IMR-90 (cell line): Measurements from ENCODE around the gene CEBPG.

Experiments used
- CEBPB ChIP-seq: IDR thresholded peaks from 2 replicates; pipeline ENCODE4 v1.6.1; 2012; ENCODE audit warnings: low read depth, low read length, improper control_type of control experiment
- CHD1 ChIP-seq: IDR thresholded peaks from 2 replicates; pipeline ENCODE4 v1.6.1; 2012; ENCODE audit warnings: low read depth, low read length, improper control_type of control experiment
- MXI1 ChIP-seq: IDR thresholded peaks from 2 replicates; pipeline ENCODE4 v1.6.1; 2012; ENCODE audit warnings: low read depth, mild to moderate bottlenecking, low read length, moderate library complexity, borderline replicate concordance
- POLR2A ChIP-seq: IDR thresholded peaks from 2 replicates; pipeline ENCODE4 v1.6.1; 2012; ENCODE audit warnings: mild to moderate bottlenecking, low read depth, low read length
- RAD21 ChIP-seq: IDR thresholded peaks from 2 replicates; pipeline ENCODE4 v1.6.1; 2012; ENCODE audit warnings: low read length, improper control_type of control experiment
- RFX5 ChIP-seq: IDR thresholded peaks from 2 replicates; pipeline ENCODE4 v1.8.0; 2012; ENCODE audit warnings: low read depth, mild to moderate bottlenecking, low read length, moderate library complexity
- SMC3 ChIP-seq: fragments of 150-350 bp; IDR thresholded peaks from 2 replicates; pipeline ENCODE4 v1.6.1; 2016; ENCODE audit warnings: low read depth, mild to moderate bottlenecking, antibody characterized with exemption, low read length, moderate library complexity
- TF ChIP-seq, protein P1 (sequence below): fragments of 150-350 bp; IDR thresholded peaks from 2 replicates; pipeline ENCODE4 v1.6.1; 2017; ENCODE audit warnings: mild to moderate bottlenecking, antibody characterized with exemption, low read length, low read depth
- TF ChIP-seq, protein P2 (sequence below): conservative IDR thresholded peaks from 2 replicates; pipeline ENCODE4 v1.5.1; 2012; ENCODE audit warnings: mild to moderate bottlenecking, low read depth, low read length, improper control_type of control experiment

DNA sequence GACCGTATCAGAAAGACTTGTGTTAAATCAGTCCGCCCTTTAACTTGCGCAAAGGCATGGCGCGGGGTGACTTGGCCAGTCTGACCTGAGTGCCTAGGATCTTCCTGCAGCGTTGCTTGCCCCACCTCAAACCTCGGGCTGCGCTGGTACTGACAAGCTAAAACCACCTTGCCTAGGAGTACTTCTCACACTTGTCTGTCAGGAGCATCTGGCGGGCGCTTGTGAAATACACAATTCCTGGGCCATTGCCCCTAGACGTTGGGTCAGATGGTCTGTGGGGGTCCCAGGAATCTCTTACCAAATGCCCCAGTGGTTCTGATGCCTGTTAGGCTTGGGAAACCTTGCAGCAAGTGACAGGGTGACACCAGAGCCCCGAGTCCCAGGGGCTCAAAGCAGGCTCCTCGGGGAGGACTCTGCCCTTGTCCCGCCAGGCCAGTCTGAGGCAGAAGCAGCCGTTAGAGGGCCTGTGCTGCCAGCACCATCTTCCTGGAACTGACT is 12.9 kb downstream of the CEBPG start:
- TF ChIP-seq, protein P1, sequence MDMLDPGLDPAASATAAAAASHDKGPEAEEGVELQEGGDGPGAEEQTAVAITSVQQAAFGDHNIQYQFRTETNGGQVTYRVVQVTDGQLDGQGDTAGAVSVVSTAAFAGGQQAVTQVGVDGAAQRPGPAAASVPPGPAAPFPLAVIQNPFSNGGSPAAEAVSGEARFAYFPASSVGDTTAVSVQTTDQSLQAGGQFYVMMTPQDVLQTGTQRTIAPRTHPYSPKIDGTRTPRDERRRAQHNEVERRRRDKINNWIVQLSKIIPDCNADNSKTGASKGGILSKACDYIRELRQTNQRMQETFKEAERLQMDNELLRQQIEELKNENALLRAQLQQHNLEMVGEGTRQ = no peak
- TF ChIP-seq, protein P2, sequence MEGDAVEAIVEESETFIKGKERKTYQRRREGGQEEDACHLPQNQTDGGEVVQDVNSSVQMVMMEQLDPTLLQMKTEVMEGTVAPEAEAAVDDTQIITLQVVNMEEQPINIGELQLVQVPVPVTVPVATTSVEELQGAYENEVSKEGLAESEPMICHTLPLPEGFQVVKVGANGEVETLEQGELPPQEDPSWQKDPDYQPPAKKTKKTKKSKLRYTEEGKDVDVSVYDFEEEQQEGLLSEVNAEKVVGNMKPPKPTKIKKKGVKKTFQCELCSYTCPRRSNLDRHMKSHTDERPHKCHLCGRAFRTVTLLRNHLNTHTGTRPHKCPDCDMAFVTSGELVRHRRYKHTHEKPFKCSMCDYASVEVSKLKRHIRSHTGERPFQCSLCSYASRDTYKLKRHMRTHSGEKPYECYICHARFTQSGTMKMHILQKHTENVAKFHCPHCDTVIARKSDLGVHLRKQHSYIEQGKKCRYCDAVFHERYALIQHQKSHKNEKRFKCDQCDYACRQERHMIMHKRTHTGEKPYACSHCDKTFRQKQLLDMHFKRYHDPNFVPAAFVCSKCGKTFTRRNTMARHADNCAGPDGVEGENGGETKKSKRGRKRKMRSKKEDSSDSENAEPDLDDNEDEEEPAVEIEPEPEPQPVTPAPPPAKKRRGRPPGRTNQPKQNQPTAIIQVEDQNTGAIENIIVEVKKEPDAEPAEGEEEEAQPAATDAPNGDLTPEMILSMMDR = no peak
- TF ChIP-seq CHD1 (no peak), RFX5 (no peak), SMC3 (no peak), POLR2A (no peak), CEBPB (no peak), MXI1 (no peak), RAD21 (no peak)
